Measurements from ENCODE around the gene FNDC3B.
"Not testable (repeated sequence)": the region's sequence is repeated elsewhere in the genome, so short reads cannot be mapped to it uniquely, and the experiment has no call there.

Gene FNDC3B

GRCh38 chr3:172249039-172249438 is 209.7 kb downstream of the FNDC3B start:
- FAIRE-seq, result no peak

GRCh38 chr3:172251211-172251610 is 211.8 kb downstream of the FNDC3B start:
- DNase-seq (ENCODE audit: insufficient read length, low spot score) (no peak), FAIRE-seq (no peak)
- TF ChIP-seq CTCF (IDR thresholded peaks at IDR 0.05; ENCODE audit: insufficient read depth, missing control alignments), result no peak

More at GRCh38 chr3:172249039-172249438, 209.7 kb downstream of the FNDC3B start:
- TF ChIP-seq CTCF (IDR thresholded peaks at IDR 0.05; ENCODE audit: insufficient read depth, missing control alignments), result no peak
- no peak for DNase-seq (ENCODE audit: insufficient read length, low spot score)

GRCh38 chr3:172253200-172253599 is 213.8 kb downstream of the FNDC3B start:
- no peak for DNase-seq (ENCODE audit: insufficient read length, low spot score)
- TF ChIP-seq CTCF (IDR thresholded peaks at IDR 0.05; ENCODE audit: insufficient read depth, missing control alignments), result no peak
- FAIRE-seq, result no peak

GRCh38 chr3:172254542-172254941 is 215.2 kb downstream of the FNDC3B start:
- TF ChIP-seq CTCF (IDR thresholded peaks at IDR 0.05; ENCODE audit: insufficient read depth, missing control alignments), result no peak
- FAIRE-seq (no peak), DNase-seq (ENCODE audit: insufficient read length, low spot score) (no peak)

- not testable (repeated sequence) for DNase-seq (ENCODE audit: insufficient read length, low spot score); FAIRE-seq
Measured at GRCh38 chr3:172255321-172255720, 215.9 kb downstream of the FNDC3B start.

- DNase-seq (ENCODE audit: insufficient read length, low spot score), result no peak
- no peak for FAIRE-seq
- no peak for TF ChIP-seq CTCF (IDR thresholded peaks at IDR 0.05; ENCODE audit: insufficient read depth, missing control alignments)
Measured at GRCh38 chr3:172256101-172256734, 216.8 kb downstream of the FNDC3B start.

- FAIRE-seq (no peak), DNase-seq (ENCODE audit: insufficient read length, low spot score) (no peak)
- no peak for TF ChIP-seq CTCF (IDR thresholded peaks at IDR 0.05; ENCODE audit: insufficient read depth, missing control alignments)
Measured at GRCh38 chr3:172257648-172258400, 218.4 kb downstream of the FNDC3B start.
